Spleen (tissue), 7 donors: Measurements from ENCODE around the gene MRRF.

Experiments
- CTCF ChIP-seq, 11 experiments: fragments of 200-600 bp in 7 of 11; fragments of 450-650 bp in 4 of 11; sonication (generic) in 4 of 11; IDR thresholded peaks in 8 of 11; conservative IDR thresholded peaks in 3 of 11; 1 replicate in 7 of 11; 2 replicates in 4 of 11; pipeline versions ENCODE4 v1.4.0 to v1.8.0; 2016 to 2021; ENCODE audit warnings: antibody characterized with exemption in 11 of 11, inconsistent platforms in 4 of 11, mild to moderate bottlenecking in 1 of 11
- POLR2AphosphoS5 ChIP-seq, 3 donors: sonication (generic); formaldehyde crosslinking; IDR thresholded peaks; one replicate each; pipeline ENCODE4 v1.5.1; 2017; ENCODE audit warnings: antibody characterized with exemption in 3 of 3
- donor health status: DM: no; HTN: no; CAD: no; lungs with moderate emphysema.
- donor health status: DM: no; HTN: no; CAD: no.
- donor health status: DM: no; HTN: no; CAD: no.

DNA sequence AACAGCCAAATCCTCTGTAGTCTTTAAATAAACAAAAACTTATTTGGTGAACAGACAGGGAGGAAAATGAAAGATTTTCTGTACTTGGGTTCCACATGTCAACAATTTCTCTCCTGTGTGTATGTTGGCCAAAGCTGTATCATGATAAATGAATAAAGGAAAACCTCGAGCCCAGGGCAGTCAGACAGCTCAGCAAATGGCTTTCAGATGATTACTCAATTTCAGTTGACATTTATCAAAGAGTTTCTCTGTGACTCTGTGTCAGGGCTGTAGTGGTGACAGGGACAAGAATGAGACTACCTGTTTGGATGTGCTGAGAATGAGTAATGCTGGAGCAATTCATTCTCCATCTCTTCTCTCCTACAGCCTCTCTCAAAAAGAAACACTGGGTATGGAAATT is 60.4 kb downstream of the MRRF start:
- TF ChIP-seq CTCF (IDR thresholded peaks at IDR 0.05 in 8 of 11, conservative IDR thresholded peaks at IDR 0.05 in 3 of 11) (no peak), POLR2AphosphoS5 (IDR thresholded peaks at IDR 0.05) (no peak)
